Measurements from ENCODE around the gene DOCK9.

DNA sequence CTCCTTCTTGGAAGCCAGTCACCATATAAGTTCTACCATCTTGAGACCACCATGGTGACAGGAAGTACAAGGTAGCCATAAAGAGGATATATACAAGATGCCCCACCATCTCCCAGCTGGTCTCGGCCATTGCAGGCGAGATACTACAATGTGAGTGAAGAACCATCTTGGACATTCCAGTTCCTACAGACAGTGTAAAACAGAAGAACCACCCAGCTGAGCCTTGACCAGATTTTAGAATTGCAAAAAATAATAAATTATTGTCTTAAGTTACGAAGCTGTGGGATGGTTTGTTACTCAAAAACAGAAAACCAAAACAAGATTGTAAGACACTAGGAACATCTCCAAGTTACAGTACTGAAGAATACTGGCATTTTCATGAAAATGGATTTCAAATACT, 43.6 kb downstream of the DOCK9 start:
- TF ChIP-seq, protein P1, sequence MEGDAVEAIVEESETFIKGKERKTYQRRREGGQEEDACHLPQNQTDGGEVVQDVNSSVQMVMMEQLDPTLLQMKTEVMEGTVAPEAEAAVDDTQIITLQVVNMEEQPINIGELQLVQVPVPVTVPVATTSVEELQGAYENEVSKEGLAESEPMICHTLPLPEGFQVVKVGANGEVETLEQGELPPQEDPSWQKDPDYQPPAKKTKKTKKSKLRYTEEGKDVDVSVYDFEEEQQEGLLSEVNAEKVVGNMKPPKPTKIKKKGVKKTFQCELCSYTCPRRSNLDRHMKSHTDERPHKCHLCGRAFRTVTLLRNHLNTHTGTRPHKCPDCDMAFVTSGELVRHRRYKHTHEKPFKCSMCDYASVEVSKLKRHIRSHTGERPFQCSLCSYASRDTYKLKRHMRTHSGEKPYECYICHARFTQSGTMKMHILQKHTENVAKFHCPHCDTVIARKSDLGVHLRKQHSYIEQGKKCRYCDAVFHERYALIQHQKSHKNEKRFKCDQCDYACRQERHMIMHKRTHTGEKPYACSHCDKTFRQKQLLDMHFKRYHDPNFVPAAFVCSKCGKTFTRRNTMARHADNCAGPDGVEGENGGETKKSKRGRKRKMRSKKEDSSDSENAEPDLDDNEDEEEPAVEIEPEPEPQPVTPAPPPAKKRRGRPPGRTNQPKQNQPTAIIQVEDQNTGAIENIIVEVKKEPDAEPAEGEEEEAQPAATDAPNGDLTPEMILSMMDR (IDR thresholded peaks at IDR 0.05) = no peak
- TF ChIP-seq EZH2 (IDR thresholded peaks at IDR 0.05; ENCODE audit: borderline replicate concordance, insufficient read depth, low read depth, low read length, poor library complexity, severe bottlenecking) = no peak
